ENCODE results near the gene OR4C46.
"Not testable (repeated sequence)": the region's sequence is repeated elsewhere in the genome, so short reads cannot be mapped to it uniquely, and the experiment has no call there.

The OR4C46 gene

DNA sequence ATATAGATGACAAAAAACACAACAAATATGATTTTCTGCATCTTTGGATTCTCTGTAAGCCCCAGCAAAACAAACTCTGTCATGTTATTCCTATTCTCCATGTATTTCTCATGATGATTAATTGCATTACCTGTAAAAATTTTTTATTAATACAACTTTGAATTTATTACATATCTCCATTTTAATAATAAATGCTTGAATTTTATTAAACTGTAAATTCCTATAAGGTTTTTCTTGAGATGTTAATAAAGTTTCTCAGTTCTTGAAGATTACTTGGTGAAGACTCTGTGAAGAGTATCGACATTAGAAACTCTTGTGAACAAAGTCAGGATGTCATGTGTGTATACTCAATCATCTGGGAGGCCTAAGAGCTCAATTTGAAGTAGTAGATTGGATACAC is at the start of gene OR4C46:
OR4C46 (minus strand) TSS at position 101 of the 400 bp plus-strand sequence; CDS start at position 101, 0 bp downstream.
- no peak for DNase-seq

GRCh38 chr11:54645606-54646005 is 41.8 kb upstream of the OR4C46 start:
- DNase-seq: not testable (repeated sequence)

- DNase-seq: not testable (repeated sequence)
Observed at GRCh38 chr11:54561439-54561838, 42.4 kb downstream of the OR4C46 start.

- no peak for DNase-seq
Observed at GRCh38 chr11:54558919-54559318, 44.9 kb downstream of the OR4C46 start.

- no peak for DNase-seq
Observed at GRCh38 chr11:54558407-54558806, 45.4 kb downstream of the OR4C46 start.

All from kidney glomerular epithelial cell (primary cell).